ENCODE measurements around the gene FBXL19. TPM values are rescaled to one million over a fixed set of nuclear protein-coding genes. Genes with fewer than 3 reads are reported as not detected.
A peak's percentile ranks its signal among the peaks of the same experiment; 100 is the strongest.

Gene FBXL19
- total RNA-seq, 1 experiment from 2014 or later, result 70.8 TPM

GRCh38 chr16:30941600-30942425 is 18.4 kb downstream of the FBXL19 start:
- Histone ChIP-seq H3K4me2 (peak overlapping the region; percentile 9; the same call in 1 of the 2 replicates), H3K36me3 (ENCODE audit: low read depth) (peaks cover 17% of the 10 kb centered on the region; the same call in 1 of the 2 replicates), H3K27me3 (ENCODE audit: insufficient read depth, low read depth) (no peaks in the 10 kb centered on the region), H2AFZ (no peak overlapping the region), H4K20me1 (ENCODE audit: insufficient read depth) (peaks cover 25% of the 10 kb centered on the region), H3K79me2 (ENCODE audit: low read depth) (peaks cover 4% of the 10 kb centered on the region; the same call in 1 of the 2 replicates), H3K9me3 (ENCODE audit: insufficient read depth, low read depth) (no peaks in the 10 kb centered on the region), H3K4me1 (replicated peaks; ENCODE audit: insufficient read depth) (peaks cover 6% of the 10 kb centered on the region; the same call in 1 of the 2 replicates), H3K9me2 (ENCODE audit: insufficient read depth) (no peaks in the 10 kb centered on the region), H3F3A (ENCODE audit: insufficient read depth, low read depth) (peaks cover 69% of the 10 kb centered on the region), H3K27ac (no peak overlapping the region), H3K4me3 (no peak overlapping the region)
- POLR2A ChIA-PET (ENCODE audit: unreplicated experiment), result interaction anchor here (0.5 to 0.7 kb wide), 7 partner anchors 10 to 522 kb away, joined by 3 to 10 read pairs (median 5); no protein-coding TSS in a partner anchor
- BruUV-seq (replicated peaks), result no TSS peak
- DNase-seq, result peak; percentile 63 to 87
- intact Hi-C loops (cut with micrococcal nuclease; ENCODE audit: unreplicated experiment), result loop anchor here (1.0 kb wide), 1 partner anchor 98 kb away; no protein-coding TSS in a partner anchor
- CTCF ChIA-PET, result interaction anchor here (0.6 to 2.2 kb wide), 6 partner anchors 18 to 166 kb away, joined by 3 to 10 read pairs (median 4); partner anchors contain the start of gene FBXL19
- TF ChIP-seq EZH2 (IDR thresholded peaks at IDR 0.05; ENCODE audit: low read depth) (no peak), CTCF (conservative IDR thresholded peaks at IDR 0.05) (peak; percentile 98)

GRCh38 chr16:30942426-30942806 is 19.0 kb downstream of the FBXL19 start:
- no peak overlapping the region for H2AFZ ChIP-seq
- ChIA-PET CTCF (interaction anchor here (0.6 to 2.2 kb wide), 6 partner anchors 19 to 167 kb away, joined by 3 to 10 read pairs (median 4); partner anchors contain the start of gene FBXL19), POLR2A (ENCODE audit: unreplicated experiment) (interaction anchor here (0.5 to 0.7 kb wide), 5 partner anchors 45 to 523 kb away, joined by 3 to 10 read pairs (median 5); no protein-coding TSS in a partner anchor)
- no peak overlapping the region for H3K27ac ChIP-seq
- DNase-seq, result no peak
- no peaks in the 10 kb centered on the region for H3K27me3 ChIP-seq (ENCODE audit: insufficient read depth, low read depth)
- no peak for TF ChIP-seq EZH2 (IDR thresholded peaks at IDR 0.05; ENCODE audit: low read depth)
- no peak for TF ChIP-seq CTCF (conservative IDR thresholded peaks at IDR 0.05)
- no peaks in the 10 kb centered on the region for H3K9me2 ChIP-seq (ENCODE audit: insufficient read depth)
- no peaks in the 10 kb centered on the region for H3K9me3 ChIP-seq (ENCODE audit: insufficient read depth, low read depth)
- peak overlapping the region; percentile 9; the same call in 1 of the 2 replicates for H3K4me2 ChIP-seq
- H3K79me2 ChIP-seq (ENCODE audit: low read depth), result peaks cover 4% of the 10 kb centered on the region; the same call in 1 of the 2 replicates
- peaks cover 69% of the 10 kb centered on the region for H3F3A ChIP-seq (ENCODE audit: insufficient read depth, low read depth)
- peaks cover 6% of the 10 kb centered on the region; the same call in 1 of the 2 replicates for H3K4me1 ChIP-seq (replicated peaks; ENCODE audit: insufficient read depth)
- no TSS peak for BruUV-seq (replicated peaks)
- peaks cover 17% of the 10 kb centered on the region; the same call in 1 of the 2 replicates for H3K36me3 ChIP-seq (ENCODE audit: low read depth)
- peaks cover 25% of the 10 kb centered on the region for H4K20me1 ChIP-seq (ENCODE audit: insufficient read depth)
- intact Hi-C loops (cut with micrococcal nuclease; ENCODE audit: unreplicated experiment), result loop anchor here (1.0 kb wide), 1 partner anchor 98 kb away; no protein-coding TSS in a partner anchor
- H3K4me3 ChIP-seq, result no peak overlapping the region

- no peaks in the 10 kb centered on the region for H3K9me2 ChIP-seq (ENCODE audit: insufficient read depth)
- no peak overlapping the region for H3K4me3 ChIP-seq
- no peak overlapping the region for H2AFZ ChIP-seq
- H3F3A ChIP-seq (ENCODE audit: insufficient read depth, low read depth), result peaks cover 60% of the 10 kb centered on the region
- DNase-seq, result no peak
- intact Hi-C loops (cut with micrococcal nuclease; ENCODE audit: unreplicated experiment), result no loop called here
- ChIA-PET POLR2A (ENCODE audit: unreplicated experiment) (interaction anchor here (0.7 kb wide), 1 partner anchor 120 kb away, joined by 3 read pairs; no protein-coding TSS in a partner anchor), CTCF (interaction anchor here (0.6 kb wide), 1 partner anchor 44 kb away, joined by 3 read pairs; no protein-coding TSS in a partner anchor)
- H3K36me3 ChIP-seq (ENCODE audit: low read depth), result peaks cover 17% of the 10 kb centered on the region; the same call in 1 of the 2 replicates
- H3K27me3 ChIP-seq (ENCODE audit: insufficient read depth, low read depth), result no peaks in the 10 kb centered on the region
- H3K4me1 ChIP-seq (replicated peaks; ENCODE audit: insufficient read depth), result peaks cover 6% of the 10 kb centered on the region; the same call in 1 of the 2 replicates
- H3K79me2 ChIP-seq (ENCODE audit: low read depth), result peaks cover 4% of the 10 kb centered on the region; the same call in 1 of the 2 replicates
- H3K4me2 ChIP-seq, result no peak overlapping the region
- TF ChIP-seq CTCF (conservative IDR thresholded peaks at IDR 0.05) (no peak), EZH2 (IDR thresholded peaks at IDR 0.05; ENCODE audit: low read depth) (no peak)
- H3K9me3 ChIP-seq (ENCODE audit: insufficient read depth, low read depth), result no peaks in the 10 kb centered on the region
- H3K27ac ChIP-seq, result no peak overlapping the region
- H4K20me1 ChIP-seq (ENCODE audit: insufficient read depth), result peaks cover 28% of the 10 kb centered on the region
- BruUV-seq (replicated peaks), result no TSS peak
Measured at GRCh38 chr16:30944352-30944751, 21.0 kb downstream of the FBXL19 start.
